ENCODE results near the gene NBEA. TPM values are rescaled to one million over a fixed set of nuclear protein-coding genes. Genes with fewer than 3 reads are reported as not detected.

NBEA gene
- total RNA-seq, 2 donors from 2014 or later = 15.2 to 15.9 TPM

GRCh38 chr13:35365883-35366282 is 423.8 kb downstream of the NBEA start:
- no peak for DNase-seq
- Mint-ChIP-seq H3K4me1 (peaks cover 8% of the 10 kb centered on the region), H3K4me3 (no peak overlapping the region), H3K27ac (no peak overlapping the region), H3K36me3 (ENCODE audit: low read depth) (peaks cover 2% of the 10 kb centered on the region), H3K9me3 (peaks cover 6% of the 10 kb centered on the region), H3K27me3 (ENCODE audit: insufficient read depth) (no peaks in the 10 kb centered on the region)
- no peak overlapping the region for H3K9ac ChIP-seq (ENCODE audit: extremely low read depth, low read length, poor library complexity, severe bottlenecking)
- H3K27ac ChIP-seq (ENCODE audit: low read depth, low read length) = no peak overlapping the region
- no peak for TF ChIP-seq CTCF (conservative IDR thresholded peaks at IDR 0.05)
- WGBS, 2 experiments (ENCODE audit: insufficient coverage in 1 of 2, insufficient read length in 1 of 2) = 75% methylated on average over 1 of the region's 1 CpG; no CpG with 5 or more reads in 1 of the 2 experiments
- no peaks in the 10 kb centered on the region for H3K4me1 ChIP-seq (ENCODE audit: control insufficient read depth, insufficient read depth, low read length)
- no peak overlapping the region for H3K4me3 ChIP-seq (ENCODE audit: low read length)
- no peaks in the 10 kb centered on the region for H3K27me3 ChIP-seq (ENCODE audit: control insufficient read depth, insufficient read depth, low read length, poor library complexity, severe bottlenecking)
- peaks cover 13% of the 10 kb centered on the region for H3K9me3 ChIP-seq (ENCODE audit: control insufficient read depth, low read length)
- H3K36me3 ChIP-seq (ENCODE audit: control insufficient read depth, insufficient read depth, low read length) = no peaks in the 10 kb centered on the region

DNA sequence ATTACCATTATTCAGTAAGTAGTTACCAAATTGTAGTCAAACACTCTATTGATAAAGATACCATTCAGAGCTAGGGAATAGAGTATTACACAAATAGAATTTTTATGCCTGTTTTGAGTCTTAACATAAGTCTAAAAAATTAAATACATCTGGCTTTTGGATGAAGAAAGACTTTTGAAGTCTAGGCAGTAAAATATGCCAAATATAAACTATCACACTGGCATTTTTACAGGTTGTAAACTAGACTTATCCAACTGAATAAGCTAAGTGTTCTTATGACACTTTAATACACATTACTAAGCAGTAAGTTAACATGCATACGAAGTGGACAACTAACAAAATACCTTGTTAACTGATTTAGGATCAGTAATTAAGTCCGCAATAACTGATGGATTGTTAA is 425.5 kb downstream of the NBEA start:
- H3K27me3 ChIP-seq (ENCODE audit: control insufficient read depth, insufficient read depth, low read length, poor library complexity, severe bottlenecking) = no peaks in the 10 kb centered on the region
- no peaks in the 10 kb centered on the region for H3K4me1 ChIP-seq (ENCODE audit: control insufficient read depth, insufficient read depth, low read length)
- H3K27me3 Mint-ChIP-seq (ENCODE audit: insufficient read depth) = no peaks in the 10 kb centered on the region
- WGBS, 2 experiments (ENCODE audit: insufficient coverage in 1 of 2, insufficient read length in 1 of 2) = 88% methylated on average over 2 of the region's 2 CpGs; no CpG with 5 or more reads in 1 of the 2 experiments
- no peak overlapping the region for H3K4me3 Mint-ChIP-seq
- H3K9me3 ChIP-seq (ENCODE audit: control insufficient read depth, low read length) = peaks cover 23% of the 10 kb centered on the region
- H3K36me3 Mint-ChIP-seq (ENCODE audit: low read depth) = peaks cover 3% of the 10 kb centered on the region
- no peak for TF ChIP-seq CTCF (conservative IDR thresholded peaks at IDR 0.05)
- no peak overlapping the region for H3K9ac ChIP-seq (ENCODE audit: extremely low read depth, low read length, poor library complexity, severe bottlenecking)
- no peak overlapping the region for H3K27ac ChIP-seq (ENCODE audit: low read depth, low read length)
- peaks cover 15% of the 10 kb centered on the region for H3K9me3 Mint-ChIP-seq
- no peak overlapping the region for H3K27ac Mint-ChIP-seq
- H3K36me3 ChIP-seq (ENCODE audit: control insufficient read depth, insufficient read depth, low read length) = no peaks in the 10 kb centered on the region
- peaks cover 8% of the 10 kb centered on the region for H3K4me1 Mint-ChIP-seq
- DNase-seq = no peak
- no peak overlapping the region for H3K4me3 ChIP-seq (ENCODE audit: low read length)

GRCh38 chr13:35378939-35379338 is 436.9 kb downstream of the NBEA start:
- Histone ChIP-seq H3K36me3 (ENCODE audit: control insufficient read depth, insufficient read depth, low read length) (no peaks in the 10 kb centered on the region), H3K27me3 (ENCODE audit: control insufficient read depth, insufficient read depth, low read length, poor library complexity, severe bottlenecking) (no peaks in the 10 kb centered on the region), H3K27ac (ENCODE audit: low read depth, low read length) (no peak overlapping the region), H3K9ac (ENCODE audit: extremely low read depth, low read length, poor library complexity, severe bottlenecking) (no peak overlapping the region), H3K9me3 (ENCODE audit: control insufficient read depth, low read length) (no peaks in the 10 kb centered on the region), H3K4me1 (ENCODE audit: control insufficient read depth, insufficient read depth, low read length) (no peaks in the 10 kb centered on the region), H3K4me3 (ENCODE audit: low read length) (no peak overlapping the region)
- H3K36me3 Mint-ChIP-seq (ENCODE audit: low read depth) = no peaks in the 10 kb centered on the region
- no peak overlapping the region for H3K4me3 Mint-ChIP-seq
- no peak for DNase-seq
- no peaks in the 10 kb centered on the region for H3K4me1 Mint-ChIP-seq
- no peaks in the 10 kb centered on the region for H3K9me3 Mint-ChIP-seq
- H3K27ac Mint-ChIP-seq = no peak overlapping the region
- no peak for TF ChIP-seq CTCF (conservative IDR thresholded peaks at IDR 0.05)
- H3K27me3 Mint-ChIP-seq (ENCODE audit: insufficient read depth) = no peaks in the 10 kb centered on the region
